ENCODE results near the gene SORL1. TPM values are rescaled to one million over a fixed set of nuclear protein-coding genes. Genes with fewer than 3 reads are reported as not detected.

SORL1 gene
- total RNA-seq, 1 donor from 2014 or later, result 13.8 TPM

DNA sequence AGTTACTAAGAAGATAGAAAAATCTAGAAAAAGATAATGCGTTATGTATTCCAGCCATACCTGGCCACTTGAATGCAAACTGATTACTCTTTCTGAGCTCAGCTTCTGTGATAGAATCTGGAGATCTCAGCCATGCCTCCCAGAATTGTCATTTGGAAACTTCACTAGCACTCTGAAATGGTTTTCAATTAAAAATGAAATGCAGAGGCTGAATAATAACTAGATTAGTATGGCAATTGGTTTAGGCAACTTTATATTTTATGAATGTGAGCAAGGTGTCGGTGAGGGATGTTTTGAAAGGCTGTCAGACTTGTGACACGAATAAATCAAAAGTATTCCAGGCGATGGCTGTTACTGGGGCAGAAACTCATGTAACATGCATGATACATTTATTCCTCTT is 129.5 kb downstream of the SORL1 start:
- Mint-ChIP-seq H3K36me3 (ENCODE audit: low read depth) (peaks cover 22% of the 10 kb centered on the region), H3K27ac (ENCODE audit: unreplicated experiment) (no peak overlapping the region), H3K4me1 (peaks cover 28% of the 10 kb centered on the region)

DNA sequence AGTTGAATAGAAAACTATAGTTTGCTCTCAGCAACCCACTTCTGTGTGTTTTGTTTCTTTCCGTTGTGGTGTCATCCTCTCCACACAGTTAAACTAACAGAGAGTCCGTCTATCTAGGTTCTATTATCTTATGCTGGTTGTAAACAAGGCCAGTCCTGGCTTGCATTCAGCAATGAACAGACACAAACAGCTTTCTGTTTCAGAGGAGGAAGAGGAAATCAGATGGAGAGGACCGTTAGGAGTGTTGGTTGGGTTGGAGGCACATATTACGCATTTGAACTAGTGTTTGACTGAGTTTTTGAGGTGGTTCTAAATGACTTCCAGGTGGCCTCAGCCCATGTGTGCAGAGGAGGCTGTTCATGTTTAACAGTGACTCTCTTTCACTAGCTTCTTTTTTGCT is 130.2 kb downstream of the SORL1 start:
- no peak overlapping the region for H3K4me3 Mint-ChIP-seq
- H3K27ac Mint-ChIP-seq (ENCODE audit: unreplicated experiment), result no peak overlapping the region
- H3K9me3 Mint-ChIP-seq, result peaks cover 5% of the 10 kb centered on the region
- TF ChIP-seq, protein P1, sequence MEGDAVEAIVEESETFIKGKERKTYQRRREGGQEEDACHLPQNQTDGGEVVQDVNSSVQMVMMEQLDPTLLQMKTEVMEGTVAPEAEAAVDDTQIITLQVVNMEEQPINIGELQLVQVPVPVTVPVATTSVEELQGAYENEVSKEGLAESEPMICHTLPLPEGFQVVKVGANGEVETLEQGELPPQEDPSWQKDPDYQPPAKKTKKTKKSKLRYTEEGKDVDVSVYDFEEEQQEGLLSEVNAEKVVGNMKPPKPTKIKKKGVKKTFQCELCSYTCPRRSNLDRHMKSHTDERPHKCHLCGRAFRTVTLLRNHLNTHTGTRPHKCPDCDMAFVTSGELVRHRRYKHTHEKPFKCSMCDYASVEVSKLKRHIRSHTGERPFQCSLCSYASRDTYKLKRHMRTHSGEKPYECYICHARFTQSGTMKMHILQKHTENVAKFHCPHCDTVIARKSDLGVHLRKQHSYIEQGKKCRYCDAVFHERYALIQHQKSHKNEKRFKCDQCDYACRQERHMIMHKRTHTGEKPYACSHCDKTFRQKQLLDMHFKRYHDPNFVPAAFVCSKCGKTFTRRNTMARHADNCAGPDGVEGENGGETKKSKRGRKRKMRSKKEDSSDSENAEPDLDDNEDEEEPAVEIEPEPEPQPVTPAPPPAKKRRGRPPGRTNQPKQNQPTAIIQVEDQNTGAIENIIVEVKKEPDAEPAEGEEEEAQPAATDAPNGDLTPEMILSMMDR (conservative IDR thresholded peaks at IDR 0.05), result no peak
- no peak for DNase-seq (ENCODE audit: low read depth, low spot score)
- H3K27me3 Mint-ChIP-seq (ENCODE audit: low read depth), result no peaks in the 10 kb centered on the region
- H3K36me3 Mint-ChIP-seq (ENCODE audit: low read depth), result peaks cover 22% of the 10 kb centered on the region
- H3K4me1 Mint-ChIP-seq, result peaks cover 22% of the 10 kb centered on the region

More for the DNA sequence above, 129.5 kb downstream of the SORL1 start:
- peaks cover 5% of the 10 kb centered on the region for H3K9me3 Mint-ChIP-seq
- TF ChIP-seq, protein P1 (conservative IDR thresholded peaks at IDR 0.05), result no peak
- no peak for DNase-seq (ENCODE audit: low read depth, low spot score)
- H3K4me3 Mint-ChIP-seq, result no peak overlapping the region
- H3K27me3 Mint-ChIP-seq (ENCODE audit: low read depth), result no peaks in the 10 kb centered on the region

- DNase-seq (ENCODE audit: low read depth, low spot score), result no peak
- Mint-ChIP-seq H3K27ac (ENCODE audit: unreplicated experiment) (no peak overlapping the region), H3K36me3 (ENCODE audit: low read depth) (peaks cover 22% of the 10 kb centered on the region), H3K4me3 (no peak overlapping the region), H3K4me1 (peaks cover 7% of the 10 kb centered on the region), H3K9me3 (peaks cover 5% of the 10 kb centered on the region), H3K27me3 (ENCODE audit: low read depth) (no peaks in the 10 kb centered on the region)
- TF ChIP-seq, protein P1 (conservative IDR thresholded peaks at IDR 0.05), result no peak
These were observed 131.7 kb downstream of the SORL1 start for GRCh38 chr11:121583825-121584224.

DNA sequence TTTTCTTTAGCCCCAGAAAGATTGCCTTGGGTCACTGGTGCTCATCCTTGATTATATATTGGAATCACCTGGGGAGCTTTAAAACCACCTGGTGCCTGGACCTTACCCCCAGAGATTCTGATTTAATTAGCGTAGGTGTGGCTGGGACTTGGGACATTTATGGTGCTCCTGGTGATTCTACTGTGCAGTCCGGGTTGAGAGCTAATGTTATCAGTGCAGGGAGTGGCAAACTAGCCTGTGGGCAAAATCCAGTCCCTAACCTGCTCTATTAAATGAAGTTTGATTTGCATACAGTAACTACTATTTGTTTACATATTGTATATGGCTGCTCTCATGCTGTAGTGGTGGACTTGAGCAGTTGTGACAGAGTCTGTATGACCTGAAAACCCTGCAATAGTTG is 134.6 kb downstream of the SORL1 start:
- no peaks in the 10 kb centered on the region for H3K9me3 Mint-ChIP-seq
- H3K36me3 Mint-ChIP-seq (ENCODE audit: low read depth), result peaks cover 4% of the 10 kb centered on the region
- H3K4me3 Mint-ChIP-seq, result no peak overlapping the region
- TF ChIP-seq, protein P1 (conservative IDR thresholded peaks at IDR 0.05), result no peak
- DNase-seq (ENCODE audit: low read depth, low spot score), result no peak
- no peaks in the 10 kb centered on the region for H3K27me3 Mint-ChIP-seq (ENCODE audit: low read depth)
- no peak overlapping the region for H3K27ac Mint-ChIP-seq (ENCODE audit: unreplicated experiment)
- H3K4me1 Mint-ChIP-seq, result peaks cover 19% of the 10 kb centered on the region

DNA sequence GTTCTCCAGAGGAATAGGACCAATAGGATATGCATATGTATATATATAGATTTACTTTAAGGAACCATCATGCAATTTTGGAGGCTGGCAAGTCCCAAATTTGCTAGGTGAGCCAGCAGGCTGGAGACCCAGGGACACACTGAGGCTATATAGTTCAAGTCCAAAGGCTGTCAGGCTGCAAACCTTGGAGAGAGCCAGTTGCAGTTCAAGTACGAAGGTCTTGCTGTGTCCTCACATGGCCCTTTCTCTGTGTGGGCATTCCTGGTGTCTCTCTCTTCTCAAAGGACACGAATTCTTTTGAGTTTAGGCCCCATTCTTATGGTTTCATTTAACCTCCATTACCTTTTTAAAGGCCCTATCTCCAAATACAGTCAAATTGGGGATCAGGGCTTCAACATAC is 135.1 kb downstream of the SORL1 start:
- H3K4me1 Mint-ChIP-seq, result peaks cover 19% of the 10 kb centered on the region
- no peak overlapping the region for H3K27ac Mint-ChIP-seq (ENCODE audit: unreplicated experiment)
- peaks cover 4% of the 10 kb centered on the region for H3K36me3 Mint-ChIP-seq (ENCODE audit: low read depth)
- TF ChIP-seq, protein P1 (conservative IDR thresholded peaks at IDR 0.05), result no peak
- no peaks in the 10 kb centered on the region for H3K9me3 Mint-ChIP-seq
- H3K4me3 Mint-ChIP-seq, result no peak overlapping the region
- no peak for DNase-seq (ENCODE audit: low read depth, low spot score)
- H3K27me3 Mint-ChIP-seq (ENCODE audit: low read depth), result no peaks in the 10 kb centered on the region

DNA sequence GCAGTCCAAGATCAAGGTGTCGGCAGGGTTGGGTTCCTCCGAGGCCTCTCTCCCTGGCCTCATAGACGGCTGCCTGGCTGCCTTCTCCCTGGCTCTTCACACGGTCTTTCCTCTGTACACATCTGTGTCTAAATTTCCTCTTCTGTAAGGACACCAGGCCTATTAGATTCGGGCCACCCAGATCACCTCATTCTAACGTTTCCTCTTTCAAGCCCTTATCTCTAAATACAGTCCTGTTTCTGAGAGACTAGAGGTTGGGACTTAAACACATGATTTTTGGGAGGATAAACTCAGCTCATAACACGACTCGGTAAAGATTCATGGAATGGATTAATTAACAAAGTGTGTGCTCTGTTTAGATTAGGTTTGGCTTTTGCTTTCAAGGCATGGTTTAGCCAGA is 136.6 kb downstream of the SORL1 start:
- Mint-ChIP-seq H3K27me3 (ENCODE audit: low read depth) (no peaks in the 10 kb centered on the region), H3K9me3 (no peaks in the 10 kb centered on the region), H3K4me1 (peaks cover 19% of the 10 kb centered on the region), H3K4me3 (no peak overlapping the region), H3K27ac (ENCODE audit: unreplicated experiment) (no peak overlapping the region), H3K36me3 (ENCODE audit: low read depth) (peaks cover 2% of the 10 kb centered on the region)
- DNase-seq (ENCODE audit: low read depth, low spot score), result no peak
- TF ChIP-seq, protein P1 (conservative IDR thresholded peaks at IDR 0.05), result no peak

Data from neural crest cell (in vitro differentiated cells).